Stimulated activated naive B cell treated with anti-CD40 and anti-IgM and Interleukin-4, amounts not matched to agents 10 μg/mL and 1 μg/mL and 100 μg/mL, for 72 hours (primary cell): ENCODE results near the gene CYB5D1.
A peak's percentile ranks its signal among the peaks of the same experiment; 100 is the strongest.
"Not testable (repeated sequence)": the region's sequence is repeated elsewhere in the genome, so short reads cannot be mapped to it uniquely, and the experiment has no call there.

ENCODE experiments used
- ATAC-seq, 2 donors: fragments of 150-1000 bp; cut with Tn5 transposase; replicated peaks; 2 replicates each; pipeline ENCODE4 v1.10.0; 2021; ENCODE audit warnings: moderate library complexity in 1 of 2
- DNase-seq: peaks from one replicate; pipeline ENCODE4 v3.0.0; 2021
- H3K27ac Mint-ChIP-seq: one replicate; pipeline ENCODE4 v1.8.0; 2022; ENCODE audit warnings: mild to moderate bottlenecking, mixed read lengths
- H3K27me3 Mint-ChIP-seq, 2 donors: one replicate each; pipeline ENCODE4 v1.8.0; 2022; ENCODE audit warnings: mixed read lengths in 2 of 2
- H3K36me3 Mint-ChIP-seq, 2 donors: one replicate each; pipeline ENCODE4 v1.8.0; 2022; ENCODE audit warnings: mixed read lengths in 2 of 2, mild to moderate bottlenecking in 1 of 2
- H3K4me1 Mint-ChIP-seq, 2 donors: one replicate each; pipeline ENCODE4 v1.8.0; 2022; ENCODE audit warnings: mixed read lengths in 2 of 2, mild to moderate bottlenecking in 1 of 2
- H3K4me3 Mint-ChIP-seq, 2 donors: one replicate each; pipeline ENCODE4 v1.8.0; 2022; ENCODE audit warnings: mild to moderate bottlenecking in 2 of 2, mixed read lengths in 2 of 2, moderate library complexity in 1 of 2
- H3K9me3 Mint-ChIP-seq, 2 donors: one replicate each; pipeline ENCODE4 v1.8.0; 2022; ENCODE audit warnings: mixed read lengths in 2 of 2, mild to moderate bottlenecking in 1 of 2

CYB5D1 gene

DNA sequence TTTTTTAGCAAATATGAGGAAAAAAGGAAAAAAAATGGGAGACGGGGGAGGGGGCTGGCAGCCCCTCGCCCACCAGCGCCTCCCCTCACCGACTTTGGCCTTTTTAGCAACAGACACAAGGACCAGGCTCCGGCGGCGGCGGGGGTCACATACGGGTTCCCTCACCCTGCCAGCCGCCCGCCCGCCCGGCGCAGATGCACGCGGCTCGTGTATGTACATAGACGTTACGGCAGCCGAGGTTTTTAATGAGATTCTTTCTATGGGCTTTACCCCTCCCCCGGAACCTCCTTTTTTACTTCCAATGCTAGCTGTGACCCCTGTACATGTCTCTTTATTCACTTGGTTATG is 4.1 kb upstream of the CYB5D1 start:
- H3K9me3 Mint-ChIP-seq: no peaks in the 10 kb centered on the region
- DNase-seq: no peak
- ATAC-seq: no peak
- peaks cover 47% of the 10 kb centered on the region in 2 donors for H3K36me3 Mint-ChIP-seq
- no peaks in the 10 kb centered on the region for H3K27me3 Mint-ChIP-seq
- H3K4me3 Mint-ChIP-seq: no peak overlapping the region
- peaks cover 39 to 40% of the 10 kb centered on the region in 2 donors for H3K4me1 Mint-ChIP-seq
- no peak overlapping the region for H3K27ac Mint-ChIP-seq

DNA sequence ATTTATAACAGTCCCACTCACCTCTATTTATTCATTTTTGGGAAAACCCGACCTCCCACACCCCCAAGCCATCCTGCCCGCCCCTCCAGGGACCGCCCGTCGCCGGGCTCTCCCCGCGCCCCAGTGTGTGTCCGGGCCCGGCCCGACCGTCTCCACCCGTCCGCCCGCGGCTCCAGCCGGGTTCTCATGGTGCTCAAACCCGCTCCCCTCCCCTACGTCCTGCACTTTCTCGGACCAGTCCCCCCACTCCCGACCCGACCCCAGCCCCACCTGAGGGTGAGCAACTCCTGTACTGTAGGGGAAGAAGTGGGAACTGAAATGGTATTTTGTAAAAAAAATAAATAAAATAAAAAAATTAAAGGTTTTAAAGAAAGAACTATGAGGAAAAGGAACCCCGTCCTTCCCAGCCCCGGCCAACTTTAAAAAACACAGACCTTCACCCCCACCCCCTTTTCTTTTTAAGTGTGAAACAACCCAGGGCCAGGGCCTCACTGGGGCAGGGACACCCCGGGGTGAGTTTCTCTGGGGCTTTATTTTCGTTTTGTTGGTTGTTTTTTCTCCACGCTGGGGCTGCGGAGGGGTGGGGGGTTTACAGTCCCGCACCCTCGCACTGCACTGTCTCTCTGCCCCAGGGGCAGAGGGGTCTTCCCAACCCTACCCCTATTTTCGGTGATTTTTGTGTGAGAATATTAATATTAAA is 3.6 kb upstream of the CYB5D1 start:
- H3K9me3 Mint-ChIP-seq: no peaks in the 10 kb centered on the region
- H3K27me3 Mint-ChIP-seq: no peaks in the 10 kb centered on the region
- no peak for DNase-seq
- ATAC-seq: no peak
- H3K4me1 Mint-ChIP-seq: peaks cover 35 to 42% of the 10 kb centered on the region in 2 donors
- no peak overlapping the region for H3K4me3 Mint-ChIP-seq
- H3K27ac Mint-ChIP-seq: no peak overlapping the region
- peaks cover 45 to 47% of the 10 kb centered on the region in 2 donors for H3K36me3 Mint-ChIP-seq

- H3K4me3 Mint-ChIP-seq: peak within 1 kb of the TSS in 1 of 2 donors; percentile 30
- ATAC-seq: no peak
- peaks cover 27 to 35% of the 10 kb centered on the region in 2 donors for H3K4me1 Mint-ChIP-seq
- H3K36me3 Mint-ChIP-seq: peaks cover 39 to 46% of the 10 kb centered on the region in 2 donors
- no peaks in the 10 kb centered on the region for H3K9me3 Mint-ChIP-seq
- no peak for DNase-seq
- H3K27ac Mint-ChIP-seq: peak within 1 kb of the TSS; percentile 56
- H3K27me3 Mint-ChIP-seq: no peaks in the 10 kb centered on the region
Measured at GRCh38 chr17:7854851-7855659, 2.7 kb upstream of the CYB5D1 start, which contains the start of gene TMEM88. TMEM88 (plus strand) TSS chr17:7855066; CDS start chr17:7855075, 9 bp downstream.

- Mint-ChIP-seq H3K9me3 (no peaks in the 10 kb centered on the region), H3K27ac (no peak overlapping the region), H3K4me1 (peaks cover 21 to 32% of the 10 kb centered on the region in 2 donors), H3K36me3 (peaks cover 35 to 43% of the 10 kb centered on the region in 2 donors), H3K4me3 (no peak overlapping the region), H3K27me3 (no peaks in the 10 kb centered on the region)
- ATAC-seq (no peak), DNase-seq (no peak)
Measured at GRCh38 chr17:7855660-7856010, 2.2 kb upstream of the CYB5D1 start.

GRCh38 chr17:7856011-7856810 is 1.6 kb upstream of the CYB5D1 start:
- DNase-seq (no peak), ATAC-seq (no peak)
- Mint-ChIP-seq H3K4me1 (peaks cover 15 to 27% of the 10 kb centered on the region in 2 donors), H3K27ac (no peak overlapping the region), H3K36me3 (peaks cover 29 to 41% of the 10 kb centered on the region in 2 donors), H3K27me3 (no peaks in the 10 kb centered on the region), H3K9me3 (no peaks in the 10 kb centered on the region), H3K4me3 (no peak overlapping the region)

DNA sequence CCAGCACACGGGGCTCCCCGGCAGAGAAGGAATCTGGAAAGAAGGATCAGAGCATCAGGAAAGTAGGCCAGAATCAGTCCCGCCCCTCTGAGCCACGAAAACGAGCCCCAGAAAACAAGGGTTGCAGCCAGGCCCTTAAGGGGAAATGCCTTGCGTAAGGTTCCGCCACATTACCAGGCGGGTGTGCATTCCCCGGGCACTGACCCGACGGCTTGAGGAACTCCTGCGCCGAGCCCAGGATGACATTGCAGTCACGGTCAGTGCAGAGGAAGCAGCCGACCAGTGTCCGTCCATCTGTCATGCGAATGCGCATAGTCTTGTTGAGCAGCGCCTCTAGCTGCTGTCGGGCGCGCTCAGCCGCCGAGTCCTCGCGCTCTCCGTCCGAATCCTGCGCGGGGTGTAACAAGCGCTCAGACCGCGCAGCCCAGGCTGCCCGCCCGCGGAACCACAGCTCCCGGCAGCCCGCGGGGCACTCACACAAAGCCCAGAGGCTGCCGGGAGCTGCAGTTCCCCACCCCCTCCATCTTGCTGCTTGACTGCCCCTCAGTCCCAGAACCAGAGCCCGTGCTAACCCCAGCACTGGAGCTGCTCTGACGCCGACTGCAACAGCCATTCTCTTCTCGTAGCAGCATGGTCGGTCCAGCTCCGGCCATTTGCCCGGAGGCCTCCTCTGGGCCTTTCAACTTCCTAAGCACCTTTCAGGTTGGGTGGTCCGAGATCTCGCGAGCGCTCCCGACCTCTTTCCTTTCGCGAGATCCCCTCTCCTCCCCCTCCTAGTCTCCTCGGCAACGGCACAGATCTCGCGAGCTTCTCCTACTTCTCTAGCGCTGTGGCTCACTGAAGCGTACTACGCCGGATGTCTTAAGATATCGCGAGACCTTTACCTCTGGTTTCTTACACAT is 741 bp upstream of the CYB5D1 start, which contains the start of gene NAA38:
TSS of gene NAA38 (minus strand) at position 749 of the 902 bp plus-strand sequence. CDS start at position 653, 96 bp downstream.
- Mint-ChIP-seq H3K27me3 (no peaks in the 10 kb centered on the region), H3K9me3 (no peaks in the 10 kb centered on the region), H3K27ac (no peak within 1 kb of the TSS), H3K36me3 (peaks cover 23 to 36% of the 10 kb centered on the region in 2 donors), H3K4me3 (no peak within 1 kb of the TSS), H3K4me1 (peaks cover 7 to 21% of the 10 kb centered on the region in 2 donors)
- peak; percentile 84 to 89 for ATAC-seq
- DNase-seq: peak; percentile 95

GRCh38 chr17:7858522-7858810 is 663 bp downstream of the CYB5D1 start:
- H3K27ac Mint-ChIP-seq: no peak overlapping the region

GRCh38 chr17:7859028-7859427 is 1.2 kb downstream of the CYB5D1 start:
- no peak overlapping the region for H3K27ac Mint-ChIP-seq
- H3K36me3 Mint-ChIP-seq: peaks cover 17 to 31% of the 10 kb centered on the region in 2 donors
- peaks cover 6 to 15% of the 10 kb centered on the region in 2 donors for H3K4me1 Mint-ChIP-seq
- DNase-seq (no peak), ATAC-seq (no peak)
- H3K27me3 Mint-ChIP-seq: no peaks in the 10 kb centered on the region
- H3K9me3 Mint-ChIP-seq: no peaks in the 10 kb centered on the region
- H3K4me3 Mint-ChIP-seq: no peak overlapping the region

More at GRCh38 chr17:7858522-7858810, 663 bp downstream of the CYB5D1 start:
- ATAC-seq: peak in 1 of 2 donors; percentile 22
- no peaks in the 10 kb centered on the region for H3K27me3 Mint-ChIP-seq
- H3K4me3 Mint-ChIP-seq: no peak overlapping the region
- no peak for DNase-seq
- H3K4me1 Mint-ChIP-seq: peaks cover 11 to 18% of the 10 kb centered on the region in 2 donors
- no peaks in the 10 kb centered on the region for H3K9me3 Mint-ChIP-seq
- peaks cover 21 to 35% of the 10 kb centered on the region in 2 donors for H3K36me3 Mint-ChIP-seq

DNA sequence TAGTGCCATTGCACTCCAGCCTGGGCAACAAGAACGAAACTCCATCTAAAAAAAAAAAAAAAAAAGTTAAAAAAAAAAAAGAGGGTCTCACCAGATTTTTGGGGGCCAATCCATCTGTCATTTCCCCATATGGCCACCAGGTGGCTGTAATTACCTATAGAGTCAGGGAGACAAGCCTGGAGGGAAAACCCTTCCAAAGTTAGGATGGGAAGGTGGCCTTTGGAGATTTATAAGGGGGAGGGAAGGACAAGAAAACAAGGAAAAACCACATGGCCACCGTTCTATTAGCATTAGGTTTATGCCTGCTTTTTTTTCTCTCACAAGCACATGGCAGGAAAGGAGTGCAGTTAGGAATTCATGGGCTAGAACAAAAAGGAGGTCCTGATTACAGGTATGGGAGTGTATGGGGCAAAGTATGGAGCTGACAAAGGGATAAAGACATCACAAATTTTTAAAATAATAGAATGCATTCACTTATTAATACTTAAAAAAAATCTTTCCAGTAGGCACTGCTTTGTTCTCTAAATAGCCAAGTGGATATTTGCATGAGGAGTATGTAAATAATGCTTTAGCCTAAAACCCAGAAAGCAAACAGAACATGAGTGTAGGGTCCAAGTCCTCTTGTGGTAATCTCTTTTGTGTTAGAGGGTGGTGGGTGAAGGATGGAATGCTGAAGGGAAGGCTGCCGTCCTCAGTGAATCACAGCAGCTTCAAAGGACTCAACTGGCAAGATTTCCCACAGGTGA is 5.1 kb downstream of the CYB5D1 start:
- DNase-seq (no peak), ATAC-seq (no peak)
- Mint-ChIP-seq H3K36me3 (peaks cover 22 to 37% of the 10 kb centered on the region in 2 donors), H3K27me3 (no peaks in the 10 kb centered on the region), H3K4me1 (peaks cover 17% of the 10 kb centered on the region in 2 donors), H3K9me3 (no peaks in the 10 kb centered on the region), H3K4me3 (no peak overlapping the region), H3K27ac (no peak overlapping the region)

- ATAC-seq, H3K27me3 Mint-ChIP-seq, H3K9me3 Mint-ChIP-seq, H3K4me3 Mint-ChIP-seq, H3K27ac Mint-ChIP-seq, DNase-seq: not testable (repeated sequence)
- H3K36me3 Mint-ChIP-seq: peaks cover 23 to 39% of the 10 kb centered on the region in 2 donors
- H3K4me1 Mint-ChIP-seq: peaks cover 11 to 22% of the 10 kb centered on the region in 2 donors
Measured at GRCh38 chr17:7864384-7864783, 6.6 kb downstream of the CYB5D1 start.

DNA sequence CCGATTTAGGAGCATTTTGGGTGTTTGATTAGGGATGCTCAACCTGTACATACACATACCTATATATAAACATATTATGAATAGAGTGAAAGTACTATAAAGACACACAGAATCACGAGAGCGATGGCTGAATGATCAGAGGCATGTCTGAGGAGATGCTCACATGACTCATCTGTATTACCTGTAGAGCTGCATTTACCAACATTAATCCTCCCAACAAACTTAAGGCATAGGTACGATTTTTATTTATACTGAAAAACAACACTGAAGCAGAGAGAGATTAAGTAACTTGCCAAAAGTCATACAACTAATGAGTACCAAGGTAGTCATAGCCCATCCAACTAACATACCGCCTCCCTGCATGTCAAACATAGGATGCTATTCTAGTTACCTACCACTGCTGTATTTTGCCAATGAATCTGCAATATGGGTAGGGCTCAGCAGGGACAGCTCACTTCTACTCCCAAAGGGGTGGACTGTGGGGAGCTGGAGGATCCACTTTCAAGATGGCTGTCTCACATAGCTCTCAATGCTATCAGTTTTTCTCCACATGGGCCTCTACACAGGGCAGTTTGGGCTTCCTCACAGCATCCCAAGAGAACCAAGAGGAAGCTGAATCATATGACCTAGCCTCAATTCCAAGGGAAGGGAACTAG is 7.3 kb downstream of the CYB5D1 start:
- Mint-ChIP-seq H3K4me1 (peaks cover 11 to 22% of the 10 kb centered on the region in 2 donors), H3K9me3 (no peaks in the 10 kb centered on the region), H3K27ac (no peak overlapping the region), H3K36me3 (peaks cover 23 to 34% of the 10 kb centered on the region in 2 donors), H3K27me3 (no peaks in the 10 kb centered on the region), H3K4me3 (no peak overlapping the region)
- ATAC-seq (no peak), DNase-seq (no peak)

- Mint-ChIP-seq H3K9me3 (no peaks in the 10 kb centered on the region), H3K27ac (no peak overlapping the region), H3K4me1 (peaks cover 6 to 17% of the 10 kb centered on the region in 2 donors), H3K36me3 (peaks cover 21% of the 10 kb centered on the region in 2 donors), H3K27me3 (no peaks in the 10 kb centered on the region), H3K4me3 (no peak overlapping the region)
- no peak for ATAC-seq
- DNase-seq: no peak
Measured at GRCh38 chr17:7867881-7868329, 10.1 kb downstream of the CYB5D1 start.
